Progenitor cell of endocrine pancreas (in vitro differentiated cells): ENCODE results near the gene EEFSEC. TPM values are rescaled to one million over a fixed set of nuclear protein-coding genes. Genes with fewer than 3 reads are reported as not detected.
"Not testable (repeated sequence)": the region's sequence is repeated elsewhere in the genome, so short reads cannot be mapped to it uniquely, and the experiment has no call there.

ENCODE experiments used
- DNase-seq: peaks from one replicate; pipeline ENCODE4 v3.0.0; 2021; ENCODE audit warnings: low spot score; ENCODE audit not compliant: unreplicated experiment
- H3K27ac Mint-ChIP-seq: 2 replicates; pipeline ENCODE4 v1.8.0; 2021; ENCODE audit warnings: mild to moderate bottlenecking, moderate library complexity, mixed read lengths
- H3K27me3 Mint-ChIP-seq: 2 replicates; pipeline ENCODE4 v1.8.0; 2021; ENCODE audit warnings: mixed read lengths
- H3K36me3 Mint-ChIP-seq: 2 replicates; pipeline ENCODE4 v1.8.0; 2022; ENCODE audit warnings: mixed read lengths; ENCODE audit not compliant: insufficient read depth
- H3K4me1 Mint-ChIP-seq: 2 replicates; pipeline ENCODE4 v1.8.0; 2021; ENCODE audit warnings: low read depth, mixed read lengths
- H3K4me3 Mint-ChIP-seq: 2 replicates; pipeline ENCODE4 v1.8.0; 2021; ENCODE audit warnings: low read depth, mild to moderate bottlenecking, moderate library complexity, mixed read lengths
- H3K9me3 Mint-ChIP-seq: 2 replicates; pipeline ENCODE4 v1.8.0; 2021; ENCODE audit warnings: low read depth, mixed read lengths
- CTCF ChIP-seq: fragments of 200-600 bp; sonication (generic); IDR thresholded peaks from one replicate; pipeline ENCODE4 v1.5.0; 2021; ENCODE audit warnings: antibody characterized with exemption, mild to moderate bottlenecking; ENCODE audit not compliant: unreplicated experiment
- total RNA-seq: library from RNA; stranded (reverse); gene quantifications from 2 replicates; pipeline ENCODE4 v1.2.1, GENCODE V29; 2021

Gene EEFSEC
- total RNA-seq, 1 donor from 2014 or later: 11.8 TPM

- H3K27ac Mint-ChIP-seq: peak overlapping the region; percentile 77
- peaks cover 3% of the 10 kb centered on the region for H3K4me1 Mint-ChIP-seq
- peak overlapping the region; percentile 84 for H3K4me3 Mint-ChIP-seq
- no peak for DNase-seq
- H3K36me3 Mint-ChIP-seq: peaks cover 3% of the 10 kb centered on the region
- peaks cover 6% of the 10 kb centered on the region for H3K9me3 Mint-ChIP-seq
- TF ChIP-seq CTCF: no peak
- peaks cover 28% of the 10 kb centered on the region for H3K27me3 Mint-ChIP-seq
These were observed 694 bp upstream of the EEFSEC start for GRCh38 chr3:128152419-128153155.

DNA sequence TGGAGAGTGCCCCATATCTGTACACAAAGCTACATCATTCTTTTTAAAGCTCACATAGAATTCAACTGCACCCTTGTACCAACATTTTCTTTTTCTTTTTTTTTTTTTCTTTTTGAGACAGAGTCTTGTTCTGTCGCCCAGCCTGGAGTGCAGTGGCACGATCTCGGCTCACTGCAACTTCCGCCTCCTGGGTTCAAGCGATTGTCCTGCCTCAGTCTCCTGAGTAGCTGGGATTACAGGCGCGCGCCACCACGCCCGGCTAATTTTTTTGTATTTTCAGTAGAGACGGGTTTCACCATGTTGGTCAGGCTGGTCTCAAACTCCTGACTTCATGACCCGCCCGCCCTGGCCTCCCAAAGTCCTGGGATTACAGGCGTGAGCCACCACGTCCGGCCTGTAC lies 1.1 kb downstream of the EEFSEC start:
- DNase-seq: not testable (repeated sequence)

DNA sequence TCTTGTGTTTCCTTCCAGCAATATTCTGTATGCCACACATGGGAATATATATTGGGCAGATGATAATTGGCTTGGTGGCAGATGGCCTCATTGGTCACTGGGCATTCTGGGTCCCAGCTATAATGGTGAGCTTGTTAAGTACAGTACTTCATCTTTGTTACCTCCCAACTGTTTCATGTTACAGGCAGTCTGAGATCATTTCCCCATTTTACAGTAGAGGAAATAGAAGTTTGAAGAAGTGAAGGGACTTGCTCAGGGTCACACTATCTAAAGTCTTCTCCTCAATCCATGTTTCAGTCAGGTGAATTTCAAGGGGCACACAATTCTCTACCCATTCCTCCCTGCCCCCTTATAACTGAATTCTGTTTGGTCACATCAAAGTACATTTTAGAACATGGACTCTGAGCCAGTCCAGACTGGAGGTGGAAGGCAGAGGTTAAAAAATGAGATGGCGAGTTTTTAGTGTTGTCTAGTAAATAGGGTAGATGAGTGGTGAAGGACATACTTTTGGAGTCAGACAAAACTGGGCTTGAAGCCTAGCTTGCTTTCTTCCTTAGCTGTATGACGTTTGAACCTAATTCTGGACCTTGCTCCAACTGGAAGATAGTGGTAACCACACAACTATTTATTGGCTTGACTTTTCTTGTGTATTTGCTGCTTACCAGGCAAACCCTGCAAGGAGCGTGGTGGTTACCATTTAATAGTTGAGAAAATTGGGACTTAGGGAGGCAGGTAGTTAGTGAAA lies 2.5 kb downstream of the EEFSEC start:
- Mint-ChIP-seq H3K27me3 (peaks cover 16% of the 10 kb centered on the region), H3K4me1 (peaks cover 3% of the 10 kb centered on the region), H3K4me3 (no peak overlapping the region), H3K9me3 (peaks cover 6% of the 10 kb centered on the region), H3K27ac (no peak overlapping the region), H3K36me3 (peaks cover 9% of the 10 kb centered on the region)
- no peak for TF ChIP-seq CTCF
- no peak for DNase-seq

More for the DNA sequence above, 1.1 kb downstream of the EEFSEC start:
- H3K9me3 Mint-ChIP-seq, H3K27ac Mint-ChIP-seq, H3K36me3 Mint-ChIP-seq, H3K4me1 Mint-ChIP-seq: not testable (repeated sequence)
- peaks cover 19% of the 10 kb centered on the region for H3K27me3 Mint-ChIP-seq
- peak overlapping the region; percentile 84 for H3K4me3 Mint-ChIP-seq

- H3K36me3 Mint-ChIP-seq: peaks cover 9% of the 10 kb centered on the region
- no peak for TF ChIP-seq CTCF
- H3K4me1 Mint-ChIP-seq: no peaks in the 10 kb centered on the region
- no peak overlapping the region for H3K27ac Mint-ChIP-seq
- peaks cover 4% of the 10 kb centered on the region for H3K9me3 Mint-ChIP-seq
- H3K27me3 Mint-ChIP-seq: no peaks in the 10 kb centered on the region
- no peak overlapping the region for H3K4me3 Mint-ChIP-seq
- no peak for DNase-seq
These were observed 7.4 kb downstream of the EEFSEC start for GRCh38 chr3:128160661-128161060.

DNA sequence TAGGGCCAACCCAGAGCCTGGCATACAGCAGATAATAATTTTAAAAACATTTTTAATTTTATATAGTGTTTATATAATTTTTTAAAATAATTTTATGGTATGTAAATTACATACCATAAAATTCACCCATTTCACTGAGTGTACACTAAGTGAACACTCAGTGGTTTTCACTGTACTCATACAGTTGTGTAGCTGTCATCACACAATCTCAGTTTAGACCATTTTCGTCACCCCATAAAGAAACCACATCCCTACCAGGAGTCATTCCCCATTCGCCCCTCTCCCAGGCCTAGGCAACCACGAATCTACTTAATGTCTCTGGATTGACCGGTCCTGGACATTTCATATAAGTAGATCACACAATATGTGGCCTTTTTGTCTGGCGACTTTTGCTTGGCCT lies 10.2 kb downstream of the EEFSEC start:
- H3K27me3 Mint-ChIP-seq: no peaks in the 10 kb centered on the region
- no peak for TF ChIP-seq CTCF
- H3K4me1 Mint-ChIP-seq: peaks cover 8% of the 10 kb centered on the region
- H3K36me3 Mint-ChIP-seq: no peaks in the 10 kb centered on the region
- DNase-seq: no peak
- H3K9me3 Mint-ChIP-seq: no peaks in the 10 kb centered on the region
- H3K4me3 Mint-ChIP-seq: no peak overlapping the region
- no peak overlapping the region for H3K27ac Mint-ChIP-seq
